ENCODE results near the gene HEMK1.

DNA sequence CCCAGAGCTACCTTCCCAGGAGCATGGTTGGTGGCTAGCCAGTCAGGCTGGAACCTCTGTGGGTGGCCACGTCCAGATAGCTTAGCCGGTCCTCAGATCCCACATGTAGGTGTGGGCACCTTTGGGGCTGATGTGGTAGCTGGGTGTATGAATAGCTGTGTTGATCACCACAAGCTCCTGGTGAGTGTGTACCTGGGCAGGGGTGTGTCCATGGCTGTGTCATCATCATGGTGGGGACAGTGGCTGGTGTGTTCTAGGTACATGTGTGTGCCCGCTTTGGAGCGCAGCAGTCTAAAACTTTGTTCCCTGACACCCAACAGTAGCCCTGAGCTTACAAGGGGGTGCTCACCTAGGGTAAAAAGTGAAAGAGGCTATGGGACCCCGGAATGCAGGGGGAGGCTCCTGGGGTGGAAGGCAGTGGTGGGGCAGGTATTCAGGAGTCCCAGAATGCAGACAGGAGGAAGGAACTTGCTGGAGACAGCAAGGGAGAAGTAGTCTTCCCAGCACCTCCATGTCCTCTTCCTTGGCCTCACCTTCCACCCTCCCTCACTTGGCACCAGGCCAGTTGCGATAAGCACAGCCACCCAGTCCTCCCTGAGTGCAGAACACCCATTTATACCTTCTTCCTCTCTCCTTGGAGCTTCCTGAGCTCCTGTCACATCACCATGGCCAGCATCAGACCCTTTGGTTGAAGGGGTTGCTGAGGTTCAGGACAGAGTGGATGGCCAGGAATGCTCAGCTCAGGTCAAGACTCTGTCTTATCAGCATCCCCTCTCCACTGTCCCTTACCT is 41.1 kb downstream of the HEMK1 start:
- TF ChIP-seq, protein P1, sequence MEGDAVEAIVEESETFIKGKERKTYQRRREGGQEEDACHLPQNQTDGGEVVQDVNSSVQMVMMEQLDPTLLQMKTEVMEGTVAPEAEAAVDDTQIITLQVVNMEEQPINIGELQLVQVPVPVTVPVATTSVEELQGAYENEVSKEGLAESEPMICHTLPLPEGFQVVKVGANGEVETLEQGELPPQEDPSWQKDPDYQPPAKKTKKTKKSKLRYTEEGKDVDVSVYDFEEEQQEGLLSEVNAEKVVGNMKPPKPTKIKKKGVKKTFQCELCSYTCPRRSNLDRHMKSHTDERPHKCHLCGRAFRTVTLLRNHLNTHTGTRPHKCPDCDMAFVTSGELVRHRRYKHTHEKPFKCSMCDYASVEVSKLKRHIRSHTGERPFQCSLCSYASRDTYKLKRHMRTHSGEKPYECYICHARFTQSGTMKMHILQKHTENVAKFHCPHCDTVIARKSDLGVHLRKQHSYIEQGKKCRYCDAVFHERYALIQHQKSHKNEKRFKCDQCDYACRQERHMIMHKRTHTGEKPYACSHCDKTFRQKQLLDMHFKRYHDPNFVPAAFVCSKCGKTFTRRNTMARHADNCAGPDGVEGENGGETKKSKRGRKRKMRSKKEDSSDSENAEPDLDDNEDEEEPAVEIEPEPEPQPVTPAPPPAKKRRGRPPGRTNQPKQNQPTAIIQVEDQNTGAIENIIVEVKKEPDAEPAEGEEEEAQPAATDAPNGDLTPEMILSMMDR (IDR thresholded peaks at IDR 0.05): no peak
- TF ChIP-seq EZH2 (IDR thresholded peaks at IDR 0.05; ENCODE audit: borderline replicate concordance, insufficient read depth, low read depth, low read length, poor library complexity, severe bottlenecking): no peak

Data from B cell (primary cell).